ENCODE measurements around the gene POU2AF3.
"Not testable (repeated sequence)": the region's sequence is repeated elsewhere in the genome, so short reads cannot be mapped to it uniquely, and the experiment has no call there.

POU2AF3 gene

GRCh38 chr11:111298413-111299100 lies at the start of gene POU2AF3:
Gene POU2AF3 (plus strand): TSS chr11:111298546. CDS start chr11:111298582, 36 bp downstream.
- DNase-seq = no peak

- no peak for DNase-seq
Measured at GRCh38 chr11:111250936-111251335, 47.4 kb upstream of the POU2AF3 start.

- no peak for DNase-seq
Measured at GRCh38 chr11:111253131-111253530, 45.2 kb upstream of the POU2AF3 start.

- DNase-seq = no peak
Measured at GRCh38 chr11:111253630-111254029, 44.7 kb upstream of the POU2AF3 start.

- DNase-seq = no peak
Measured at GRCh38 chr11:111258046-111258445, 40.3 kb upstream of the POU2AF3 start.

GRCh38 chr11:111259896-111260295 lies 38.5 kb upstream of the POU2AF3 start:
- no peak for DNase-seq

- DNase-seq = no peak
Measured at GRCh38 chr11:111260811-111261210, 37.5 kb upstream of the POU2AF3 start.

- no peak for DNase-seq
Measured at GRCh38 chr11:111264646-111265045, 33.7 kb upstream of the POU2AF3 start.

GRCh38 chr11:111265421-111265820 lies 32.9 kb upstream of the POU2AF3 start:
- peak; percentile 60 for DNase-seq

GRCh38 chr11:111268303-111268702 lies 30.0 kb upstream of the POU2AF3 start:
- DNase-seq = not testable (repeated sequence)

GRCh38 chr11:111269146-111269868 lies 29.0 kb upstream of the POU2AF3 start:
- DNase-seq = peak; percentile 45

- DNase-seq = no peak
Measured at GRCh38 chr11:111272420-111272819, 25.9 kb upstream of the POU2AF3 start.

- peak; percentile 44 for DNase-seq
Measured at GRCh38 chr11:111282562-111283075, 15.7 kb upstream of the POU2AF3 start.

GRCh38 chr11:111283945-111284481 lies 14.3 kb upstream of the POU2AF3 start:
- DNase-seq = no peak

- no peak for DNase-seq
Measured at GRCh38 chr11:111285189-111286091, 12.9 kb upstream of the POU2AF3 start.

GRCh38 chr11:111291764-111292163 lies 6.6 kb upstream of the POU2AF3 start:
- no peak for DNase-seq

GRCh38 chr11:111292408-111292807 lies 5.9 kb upstream of the POU2AF3 start:
- DNase-seq = not testable (repeated sequence)

GRCh38 chr11:111296196-111296595 lies 2.1 kb upstream of the POU2AF3 start:
- no peak for DNase-seq

- no peak for DNase-seq
Measured at GRCh38 chr11:111297696-111298095, 650 bp upstream of the POU2AF3 start.

- DNase-seq = peak; percentile 77
Measured at GRCh38 chr11:111299101-111300026, 1.0 kb downstream of the POU2AF3 start.

- peak; percentile 63 for DNase-seq
Measured at GRCh38 chr11:111300569-111300968, 2.2 kb downstream of the POU2AF3 start.
